Renal pelvis (tissue), 12 donors: ENCODE measurements around the gene CLIP1. TPM values are rescaled to one million over a fixed set of nuclear protein-coding genes. Genes with fewer than 3 reads are reported as not detected.
"Not testable (repeated sequence)": the region's sequence is repeated elsewhere in the genome, so short reads cannot be mapped to it uniquely, and the experiment has no call there.

Source experiments
- DNase-seq: peaks from one replicate; pipeline ENCODE4 v3.0.0-alpha.2; 2013
- long read RNA-seq, 16 experiments: transcript quantifications; one replicate each; lab custom pipeline, GENCODE V29; 2026
- polyA plus RNA-seq, 3 donors: library from polyadenylated mRNA; unstranded; fragments of 120-200 nt; gene quantifications; one replicate each; pipeline ENCODE4 v1.2.1, GENCODE V29; 2013; ENCODE audit not compliant: insufficient read length in 3 of 3

CLIP1 gene
- 10 to 100 TPM; 35.9 to 44.5 (median 40.6) TPM for polyA plus RNA-seq
- long read RNA-seq, donor 1, full-length matches to known transcripts = 1 of 1 reads
- long read RNA-seq, donor 1, partial matches to known transcripts = 0 of 1 reads
- long read RNA-seq, donor 1, other reads (novel, unspliced or antisense) = 0 of 1 reads
- long read RNA-seq, donor 2, full-length matches to known transcripts = 2 of 19 reads
- long read RNA-seq, donor 2, partial matches to known transcripts = 17 of 19 reads
- long read RNA-seq, donor 2, other reads (novel, unspliced or antisense) = 0 of 19 reads
- long read RNA-seq, donor 3, partial matches to known transcripts = 0 of 1 reads
- long read RNA-seq, donor 3, other reads (novel, unspliced or antisense) = 0 of 1 reads
- long read RNA-seq, donor 4, partial matches to known transcripts = 5 of 6 reads
- long read RNA-seq, donor 4, other reads (novel, unspliced or antisense) = 0 of 6 reads
- long read RNA-seq, donor 5, partial matches to known transcripts = 0 of 1 reads
- long read RNA-seq, donor 5, other reads (novel, unspliced or antisense) = 0 of 1 reads
- long read RNA-seq, donor 6, transcript CLIP1-205 (4 exons, 3,493 nt) = major isoform, 5 of 5 reads
- long read RNA-seq, donor 6, partial matches to known transcripts = 0 of 5 reads
- long read RNA-seq, donor 6, other reads (novel, unspliced or antisense) = 0 of 5 reads
- long read RNA-seq, donor 7, partial matches to known transcripts = 7 of 9 reads
- long read RNA-seq, donor 7, other reads (novel, unspliced or antisense) = 0 of 9 reads
- long read RNA-seq, donor 8, partial matches to known transcripts = 7 of 7 reads
- long read RNA-seq, donor 8, other reads (novel, unspliced or antisense) = 0 of 7 reads
- long read RNA-seq, donor 9, partial matches to known transcripts = 8 of 8 reads
- long read RNA-seq, donor 9, other reads (novel, unspliced or antisense) = 0 of 8 reads
- long read RNA-seq, donor 10, partial matches to known transcripts = 11 of 13 reads
- long read RNA-seq, donor 10, other reads (novel, unspliced or antisense) = 0 of 13 reads
- long read RNA-seq, donor 11, partial matches to known transcripts = 0 of 1 reads
- long read RNA-seq, donor 11, other reads (novel, unspliced or antisense) = 0 of 1 reads
- long read RNA-seq, donor 12, full-length matches to known transcripts = 6 of 33 reads
- long read RNA-seq, donor 12, partial matches to known transcripts = 27 of 33 reads
- long read RNA-seq, donor 12, other reads (novel, unspliced or antisense) = 0 of 33 reads
- long read RNA-seq, donor 13, partial matches to known transcripts = 0 of 3 reads
- long read RNA-seq, donor 13, other reads (novel, unspliced or antisense) = 0 of 3 reads
- long read RNA-seq, donor 14 = 0 reads
- long read RNA-seq, donor 15, partial matches to known transcripts = 0 of 4 reads
- long read RNA-seq, donor 15, other reads (novel, unspliced or antisense) = 0 of 4 reads
- long read RNA-seq, donor 16, partial matches to known transcripts = 0 of 1 reads
- long read RNA-seq, donor 16, other reads (novel, unspliced or antisense) = 0 of 1 reads

DNA sequence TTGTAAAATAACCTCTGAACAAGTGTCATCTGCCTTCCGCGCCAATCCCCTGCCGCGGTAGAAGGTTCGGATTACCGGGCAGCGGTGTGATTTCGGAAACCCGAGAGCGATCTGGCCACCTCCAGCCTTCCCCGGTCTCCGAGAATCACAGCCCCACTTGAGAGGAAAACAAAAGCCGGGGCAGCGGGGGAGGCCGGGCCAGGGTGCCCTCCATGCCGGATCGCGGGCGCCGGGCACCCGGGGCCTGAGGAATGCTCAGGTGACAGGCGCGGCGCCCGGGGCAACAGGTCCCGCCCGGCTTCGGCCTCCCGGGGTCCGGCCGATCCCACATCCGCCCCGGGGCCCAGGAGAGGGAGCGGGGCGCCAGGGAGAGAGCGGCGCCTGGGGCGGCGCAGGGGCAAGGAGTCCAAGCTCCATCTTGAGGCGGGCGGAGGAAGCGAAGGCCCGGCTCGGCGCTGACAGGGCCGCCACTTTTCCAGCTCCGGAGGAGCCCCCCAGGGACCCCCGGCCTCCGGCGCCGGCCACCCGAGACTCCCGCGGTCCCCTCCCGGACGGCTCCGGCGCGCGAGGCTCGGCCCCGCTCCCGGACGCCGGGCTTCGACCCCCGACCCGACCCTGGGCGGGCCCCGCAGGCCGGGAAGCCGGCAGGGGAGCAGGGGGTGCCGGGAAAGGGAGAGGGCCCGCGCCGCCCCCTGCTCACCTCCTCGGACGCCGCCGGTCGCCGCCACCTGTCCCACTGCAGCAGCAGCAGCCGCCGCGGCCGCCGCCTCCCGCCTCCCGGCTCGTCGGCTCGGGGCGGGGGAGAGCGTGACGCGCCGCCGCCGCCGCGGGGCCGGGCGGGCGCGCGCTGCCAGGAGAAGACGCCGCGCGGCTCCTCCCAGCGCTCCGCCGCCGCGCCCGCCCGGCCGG lies at the start of gene CLIP1:
CLIP1 (minus strand) TSS at position 849 of the 909 bp plus-strand sequence. CDS start 42,217 bp downstream, outside the sequence.
- DNase-seq = no peak

DNA sequence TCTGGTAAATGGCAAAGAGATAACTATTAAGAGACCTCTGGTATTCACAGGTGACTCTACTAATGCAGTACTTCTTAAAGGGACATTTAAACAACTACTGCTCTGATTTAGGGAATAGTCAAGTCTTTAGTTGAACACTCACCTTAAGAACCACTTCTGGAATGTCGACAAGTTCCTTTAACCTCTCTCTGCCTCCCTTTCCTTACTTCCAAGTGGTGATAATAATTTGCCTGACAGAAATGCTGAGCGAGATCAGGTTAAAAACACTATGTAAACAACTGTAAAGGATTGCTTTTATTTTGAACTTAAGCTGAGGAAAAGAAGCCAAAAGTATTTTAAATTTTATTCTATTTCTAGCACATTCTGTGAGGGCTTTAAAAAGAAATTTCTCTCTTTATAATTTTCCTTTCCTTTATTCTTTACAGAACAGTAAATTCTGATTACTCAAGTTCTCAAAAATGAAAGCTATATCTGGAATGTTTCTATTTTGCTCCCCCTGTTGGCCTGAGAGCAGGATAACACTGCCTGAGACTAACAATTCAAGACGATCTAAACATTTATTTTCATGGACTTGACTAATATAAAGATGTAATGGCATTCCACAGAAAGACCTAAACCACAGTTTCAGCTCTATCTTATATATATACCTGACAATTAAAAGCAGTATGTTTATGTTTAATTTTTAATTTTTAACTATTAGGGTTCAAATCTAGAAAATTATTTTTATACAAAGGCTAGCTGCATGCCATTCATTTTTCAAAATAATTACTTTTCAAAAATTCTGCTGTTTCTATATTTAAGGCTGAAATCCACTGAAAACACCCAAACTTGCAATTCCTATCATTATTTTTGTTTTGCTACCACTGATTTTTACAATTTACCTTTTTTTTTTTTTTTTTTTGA lies 49.1 kb upstream of the CLIP1 start:
- peak; percentile 70 for DNase-seq

DNA sequence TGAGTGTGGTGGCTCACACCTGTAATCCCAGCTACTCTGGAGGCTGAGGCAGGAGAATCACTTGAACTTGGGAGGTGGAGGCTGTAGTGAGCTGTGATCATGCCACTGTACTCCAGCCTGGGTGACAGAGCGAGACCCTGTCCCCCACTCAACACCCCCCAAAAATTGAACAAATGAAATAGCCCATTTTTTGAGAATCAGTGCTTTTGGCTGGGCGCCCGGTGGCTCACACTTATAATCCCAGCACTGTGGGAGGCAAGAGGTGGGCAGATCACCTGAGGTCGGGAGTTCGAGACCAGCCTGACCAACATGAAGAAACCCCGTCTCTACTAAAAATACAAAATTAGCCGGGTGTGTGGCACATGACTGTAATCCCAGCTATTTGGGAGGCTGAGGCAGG lies 48.1 kb upstream of the CLIP1 start:
- DNase-seq = not testable (repeated sequence)

DNA sequence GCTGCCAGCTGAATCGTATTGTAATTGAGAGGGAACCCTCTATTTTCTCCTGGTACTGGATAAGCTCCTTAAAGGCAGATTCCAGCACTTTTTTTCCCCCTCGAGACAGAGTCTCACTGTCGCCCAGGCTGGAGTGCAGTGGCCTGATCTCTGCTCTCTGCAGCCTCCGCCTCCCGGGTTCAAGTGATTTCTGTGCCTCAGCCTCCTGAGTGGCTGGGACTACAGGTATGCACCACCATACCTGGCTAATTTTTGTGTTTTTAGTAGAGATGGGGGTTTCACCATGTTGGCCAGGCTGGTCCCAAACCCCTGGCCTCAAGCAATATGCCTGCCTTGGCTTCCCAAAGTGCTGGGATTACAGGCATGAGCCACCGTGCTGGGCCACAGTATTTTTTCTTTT lies 47.4 kb upstream of the CLIP1 start:
- not testable (repeated sequence) for DNase-seq

DNA sequence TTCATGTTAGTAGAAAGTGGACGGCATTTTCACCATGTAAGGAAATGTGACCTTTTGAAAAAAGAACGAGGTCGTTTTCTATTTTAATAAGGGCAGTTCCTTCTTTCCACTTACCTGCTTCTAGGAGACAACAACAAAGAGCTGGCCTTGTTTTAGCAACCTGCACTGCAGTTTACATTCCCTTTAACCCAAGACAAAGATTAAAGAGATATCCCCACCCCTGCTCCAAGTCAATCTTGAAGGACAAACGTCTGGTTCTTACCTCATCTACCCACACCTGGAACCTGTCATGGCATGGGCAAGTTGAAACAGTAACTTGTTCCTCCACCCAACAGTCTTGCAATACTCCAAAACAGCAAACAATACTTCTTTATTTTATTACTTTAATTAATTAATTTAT lies 45.5 kb upstream of the CLIP1 start:
- no peak for DNase-seq

DNA sequence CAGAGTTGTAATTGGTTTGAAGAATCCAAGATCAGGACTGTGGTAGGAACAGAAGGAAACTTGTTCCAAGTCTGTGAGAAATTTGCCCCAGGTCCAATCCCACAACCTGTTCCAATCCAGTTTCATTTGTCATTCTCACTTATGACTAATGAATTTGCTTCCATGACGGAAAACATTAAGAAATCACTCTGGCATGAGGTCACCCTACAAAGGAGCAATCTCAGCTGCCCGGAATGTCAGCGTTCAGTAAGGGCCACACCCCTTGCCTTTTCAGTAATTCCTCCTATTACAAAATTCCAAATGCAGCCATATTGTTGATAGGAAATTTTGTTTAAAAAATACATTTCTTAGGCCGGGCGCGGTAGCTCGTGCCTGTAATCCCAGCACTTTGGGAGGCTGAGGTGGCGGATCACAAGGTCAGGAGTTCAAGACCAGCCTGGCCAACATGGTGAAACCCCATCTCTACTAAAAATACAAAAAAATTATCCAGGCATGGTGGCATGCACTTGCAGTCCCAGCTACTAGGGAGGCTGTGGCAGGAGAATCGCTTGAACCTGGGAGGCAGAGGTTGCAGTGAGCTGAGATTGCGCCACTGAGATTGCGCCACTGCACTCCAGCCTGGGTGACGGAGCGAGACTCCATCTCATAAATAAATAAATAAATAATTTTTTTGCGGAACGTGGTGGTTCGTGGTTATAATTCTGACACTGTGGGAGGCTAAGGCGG lies 42.0 kb upstream of the CLIP1 start:
- DNase-seq = peak; percentile 24

DNA sequence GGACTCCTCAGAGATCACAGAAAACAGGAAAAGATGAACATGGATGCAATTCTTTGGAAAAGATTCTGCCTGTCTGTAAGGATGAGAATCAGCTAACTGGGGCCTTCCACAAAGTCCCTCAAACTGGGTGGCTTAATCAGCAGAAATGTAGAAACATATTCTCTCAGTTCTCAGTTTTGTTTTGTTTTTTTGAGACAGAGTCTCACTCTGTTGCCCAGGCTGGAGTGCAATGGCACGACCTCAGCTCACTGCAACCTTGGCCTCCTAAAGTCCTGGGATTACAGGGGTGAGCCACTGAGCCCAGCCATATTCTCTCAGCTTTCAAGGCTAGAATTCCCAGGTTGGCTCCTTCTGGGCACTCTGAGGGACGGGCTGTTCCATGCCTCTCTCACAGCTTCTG lies 38.2 kb upstream of the CLIP1 start:
- DNase-seq = no peak

DNA sequence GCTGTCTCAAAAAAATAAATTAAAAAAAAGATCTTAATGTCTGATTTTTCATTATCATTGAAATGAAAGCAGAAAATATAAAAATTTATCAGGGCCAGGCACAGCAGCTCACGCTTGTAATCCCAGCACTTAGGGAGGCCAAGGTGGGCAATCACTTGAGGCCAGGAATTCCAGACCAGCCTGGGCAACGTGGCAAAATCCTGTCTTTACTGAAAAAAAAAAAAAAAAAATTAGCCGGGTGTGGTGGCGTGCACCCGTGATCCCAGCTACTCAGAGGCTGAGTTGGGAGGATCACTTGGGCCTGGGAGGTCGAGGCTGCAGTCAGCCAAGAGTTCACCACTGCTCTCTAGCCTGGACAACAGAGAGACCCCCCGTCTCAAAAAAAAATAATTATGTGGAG lies 37.6 kb upstream of the CLIP1 start:
- DNase-seq = no peak

DNA sequence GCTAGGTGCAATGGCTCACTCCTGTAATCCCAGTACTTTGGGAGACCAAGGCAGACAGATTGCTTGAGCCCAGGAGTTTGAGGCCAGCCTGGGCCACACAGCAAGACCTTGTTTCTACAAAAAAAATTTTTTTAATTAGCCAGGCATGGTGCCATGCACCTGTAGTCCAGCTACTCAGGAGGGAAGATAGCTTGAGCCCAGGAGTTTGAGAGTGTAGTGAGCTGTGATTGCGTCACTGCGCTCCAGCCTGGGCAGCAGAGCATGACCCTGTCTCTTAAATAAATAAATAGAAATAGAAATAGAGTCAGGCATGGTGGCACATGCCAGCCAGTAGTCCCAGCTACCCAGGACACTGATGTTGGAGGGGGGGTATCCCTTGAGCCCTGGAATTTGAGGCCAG lies 36.7 kb upstream of the CLIP1 start:
- peak; percentile 35 for DNase-seq

DNA sequence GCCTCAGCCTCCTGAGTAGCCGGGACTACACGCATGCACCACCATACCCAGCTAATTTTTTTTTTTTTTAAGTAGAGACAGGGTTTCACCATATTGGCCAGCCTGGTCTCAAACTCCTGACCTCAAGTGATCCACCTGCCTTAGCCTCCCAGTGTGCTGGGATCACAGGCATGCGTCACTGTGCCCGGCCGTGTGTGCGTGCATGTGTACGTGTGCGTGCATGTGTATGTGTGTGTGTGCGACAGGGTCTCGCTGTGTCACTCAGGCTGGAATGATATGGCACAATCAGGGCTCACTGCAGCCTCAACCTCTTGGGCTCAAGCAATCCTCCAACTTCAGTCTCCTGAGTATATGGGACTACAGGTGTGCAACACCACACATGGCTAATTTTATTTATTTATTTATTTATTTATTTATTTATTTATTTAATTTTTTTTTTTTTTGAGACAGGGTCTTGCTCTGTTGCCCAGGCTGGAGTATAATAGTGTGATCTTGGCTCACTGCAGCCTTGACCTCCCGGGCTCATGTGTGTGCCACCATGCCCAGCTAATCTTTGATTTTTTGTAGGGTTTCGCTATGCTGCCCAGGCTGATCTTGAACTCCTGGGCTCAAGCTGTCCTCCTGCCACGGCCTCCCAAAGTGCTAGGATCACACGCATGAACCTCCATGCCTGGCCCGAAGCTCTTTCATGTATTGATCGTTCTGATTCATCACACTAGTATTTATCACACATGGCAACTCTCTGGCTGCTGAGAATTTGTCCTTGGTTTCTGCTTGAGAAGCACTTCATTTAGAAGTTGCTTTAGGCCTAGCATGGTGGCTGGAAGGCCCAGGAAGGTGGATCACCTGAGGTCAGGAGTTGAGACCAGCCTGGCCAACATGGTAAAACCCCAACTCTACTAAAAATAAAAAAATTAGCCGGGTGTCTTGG lies 35.9 kb upstream of the CLIP1 start:
- no peak for DNase-seq

DNA sequence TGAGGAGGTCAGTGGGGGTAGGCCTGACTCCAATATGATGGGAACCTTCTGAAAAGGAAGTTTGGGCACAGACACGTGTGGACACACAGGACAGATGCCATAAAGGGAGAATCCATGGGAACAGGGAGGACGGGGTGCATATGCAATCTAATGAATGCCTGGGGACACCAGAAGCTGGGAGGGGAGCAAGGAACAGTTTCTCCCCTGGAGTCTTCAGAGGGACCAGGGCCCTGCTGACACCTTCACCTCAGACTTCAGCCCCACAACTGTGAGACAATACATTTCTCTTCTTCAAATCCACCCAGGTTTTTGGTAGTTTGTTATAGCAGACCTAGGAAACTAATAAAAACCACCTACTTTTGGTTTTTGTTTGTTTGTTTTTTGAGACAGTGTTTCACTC lies 35.2 kb upstream of the CLIP1 start:
- DNase-seq = no peak

DNA sequence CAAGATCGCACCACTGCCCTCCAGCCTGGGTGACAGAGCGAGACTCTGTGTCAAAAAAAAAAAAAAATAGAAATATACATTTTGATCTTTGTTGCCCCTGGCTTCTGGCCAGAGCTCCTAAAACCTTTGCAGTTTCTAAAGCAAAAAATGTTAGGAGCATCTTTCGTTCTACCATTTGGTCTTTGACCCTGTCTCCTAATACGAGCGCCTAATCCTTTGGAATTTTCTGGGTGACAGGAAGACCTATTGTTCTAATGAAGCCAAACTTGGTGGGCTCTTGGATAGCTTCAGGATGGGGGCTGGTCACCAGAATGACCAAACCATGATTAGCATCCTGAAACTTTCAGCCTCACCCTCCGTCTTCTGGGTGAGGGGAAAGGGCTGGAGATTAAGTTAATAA lies 32.3 kb upstream of the CLIP1 start:
- no peak for DNase-seq

DNA sequence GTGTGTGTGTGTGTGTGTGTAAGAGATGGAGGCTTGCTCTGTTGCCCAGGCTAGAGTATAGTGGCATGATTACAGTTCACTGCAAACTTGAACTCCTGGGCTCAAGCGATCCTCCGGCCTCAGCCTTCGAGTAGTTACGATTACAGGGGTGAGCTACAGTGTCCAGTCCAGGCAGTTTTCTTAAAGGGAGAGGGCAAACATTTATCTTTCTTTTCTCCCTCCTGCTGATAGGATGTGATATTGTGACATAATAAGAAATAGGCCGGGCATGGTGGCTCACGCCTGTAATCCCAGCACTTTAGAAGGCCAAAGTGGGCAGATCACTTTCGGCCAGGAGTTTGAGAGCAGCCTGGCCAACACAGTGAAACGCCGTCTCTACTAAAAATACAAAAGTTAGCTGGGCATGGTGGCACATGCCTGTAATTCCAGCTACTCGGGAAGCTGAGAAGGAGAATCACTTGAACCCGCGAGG lies 31.8 kb upstream of the CLIP1 start:
- no peak for DNase-seq

DNA sequence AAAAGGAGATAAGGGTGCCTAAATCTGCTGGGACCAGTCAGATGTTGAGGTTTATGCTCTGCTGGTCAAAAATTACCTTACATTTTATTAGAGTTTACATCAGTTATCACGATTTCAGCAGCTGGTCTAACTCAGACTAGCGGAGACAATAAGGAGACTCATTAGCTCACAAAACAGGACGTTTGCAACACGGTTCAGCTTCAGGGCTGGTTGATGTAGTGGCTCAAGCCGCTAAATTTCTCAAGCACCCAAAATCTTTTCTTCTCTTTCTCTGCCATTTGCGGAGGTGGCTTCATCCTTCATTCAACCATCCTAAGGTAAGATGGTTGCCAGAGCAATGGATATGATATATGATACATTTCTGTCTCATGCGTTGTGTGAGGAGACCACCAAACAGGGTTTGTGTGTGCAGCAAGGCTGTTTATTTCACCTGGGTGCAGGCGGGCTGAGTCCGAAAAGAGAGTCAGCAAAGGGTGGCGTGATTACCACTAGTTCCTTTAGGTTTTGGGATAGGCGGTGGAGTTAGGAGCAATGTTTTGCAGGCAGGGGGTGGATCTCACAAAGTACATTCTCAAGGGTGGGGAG lies 30.3 kb upstream of the CLIP1 start:
- DNase-seq = no peak

DNA sequence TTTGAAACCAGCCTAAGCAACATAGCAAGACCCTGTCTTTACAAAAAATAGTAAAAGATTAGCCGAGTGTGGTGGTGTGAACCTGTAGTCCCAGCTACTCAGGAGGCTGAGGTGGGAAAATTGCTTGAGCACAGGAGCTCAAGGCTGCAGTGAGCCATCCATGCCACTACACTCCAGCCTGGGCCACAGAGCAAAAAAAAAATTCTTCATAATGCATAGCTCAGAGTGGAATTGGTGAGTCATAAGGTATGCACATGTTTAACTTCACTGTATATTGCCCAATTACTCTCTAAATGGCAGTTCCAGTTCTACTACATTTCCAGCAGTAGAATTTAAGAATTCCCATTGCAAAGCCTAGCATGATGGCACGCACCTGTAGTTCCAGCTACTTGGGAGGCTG lies 26.8 kb upstream of the CLIP1 start:
- no peak for DNase-seq

DNA sequence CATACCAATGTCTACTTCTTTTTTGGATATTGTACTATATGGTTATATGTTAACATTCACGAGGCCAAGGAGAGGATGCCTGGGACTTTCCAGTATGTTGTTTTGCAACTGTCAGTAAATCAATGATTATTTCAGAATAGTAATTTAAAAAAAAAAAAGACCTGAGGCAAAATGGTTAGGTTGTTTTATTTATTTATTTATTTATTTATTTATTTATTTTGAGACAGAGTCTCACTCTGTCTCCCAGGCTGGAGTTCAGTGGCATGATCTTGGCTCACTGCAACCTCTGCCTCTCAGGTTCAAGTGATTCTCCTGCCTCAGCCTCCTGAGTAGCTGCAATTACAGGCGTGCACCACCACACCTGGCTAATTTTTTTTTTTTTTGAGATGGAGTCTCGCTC lies 25.4 kb upstream of the CLIP1 start:
- DNase-seq = not testable (repeated sequence)

DNA sequence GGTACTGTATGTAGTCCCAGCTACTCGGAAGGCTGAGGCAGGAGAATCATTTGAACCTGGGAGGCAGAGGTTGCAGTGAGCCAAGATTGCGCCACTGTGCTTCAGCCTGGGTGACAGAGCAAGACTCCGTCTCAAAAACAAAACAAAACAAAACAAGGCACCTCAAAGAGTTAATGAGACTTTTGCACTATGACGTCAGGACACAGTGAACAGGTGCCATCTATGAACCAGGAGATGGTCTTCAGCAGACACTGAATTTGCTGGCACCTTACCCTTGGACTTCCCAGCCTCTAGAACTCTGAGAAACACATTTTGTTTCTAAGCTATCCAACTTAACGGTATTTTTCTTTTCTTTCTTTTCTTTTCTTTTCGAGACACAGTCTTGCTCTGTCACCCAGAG lies 23.9 kb upstream of the CLIP1 start:
- not testable (repeated sequence) for DNase-seq
